ENCODE data around the gene PDE7B.
A peak's percentile ranks its signal among the peaks of the same experiment; 100 is the strongest.

PDE7B gene

GRCh38 chr6:136016228-136017225 is 165.0 kb downstream of the PDE7B start:
- H3K4me3 Mint-ChIP-seq: no peak overlapping the region
- no peak overlapping the region for H3K27ac Mint-ChIP-seq
- DNase-seq (no peak), ATAC-seq (no peak)
- no peaks in the 10 kb centered on the region for H3K9me3 Mint-ChIP-seq
- no peaks in the 10 kb centered on the region for H3K4me1 Mint-ChIP-seq
- H3K36me3 Mint-ChIP-seq (ENCODE audit: low read depth): no peaks in the 10 kb centered on the region
- H3K27me3 Mint-ChIP-seq: no peaks in the 10 kb centered on the region

- no peak overlapping the region for H3K4me3 Mint-ChIP-seq
Measured at GRCh38 chr6:136020691-136021090, 169.2 kb downstream of the PDE7B start.

GRCh38 chr6:136022224-136022874 is 170.8 kb downstream of the PDE7B start:
- DNase-seq (no peak), ATAC-seq (no peak)
- no peak overlapping the region for H3K4me3 Mint-ChIP-seq
- no peaks in the 10 kb centered on the region for H3K9me3 Mint-ChIP-seq
- no peaks in the 10 kb centered on the region for H3K4me1 Mint-ChIP-seq
- H3K36me3 Mint-ChIP-seq (ENCODE audit: low read depth): no peaks in the 10 kb centered on the region
- H3K27me3 Mint-ChIP-seq: no peaks in the 10 kb centered on the region
- H3K27ac Mint-ChIP-seq: no peak overlapping the region

More at GRCh38 chr6:136020691-136021090, 169.2 kb downstream of the PDE7B start:
- H3K27me3 Mint-ChIP-seq: no peaks in the 10 kb centered on the region
- no peak overlapping the region for H3K27ac Mint-ChIP-seq
- no peaks in the 10 kb centered on the region for H3K4me1 Mint-ChIP-seq
- no peaks in the 10 kb centered on the region for H3K9me3 Mint-ChIP-seq
- no peak for DNase-seq
- ATAC-seq: no peak
- H3K36me3 Mint-ChIP-seq (ENCODE audit: low read depth): no peaks in the 10 kb centered on the region

GRCh38 chr6:136024711-136025110 is 173.2 kb downstream of the PDE7B start:
- no peaks in the 10 kb centered on the region for H3K36me3 Mint-ChIP-seq (ENCODE audit: low read depth)
- H3K4me3 Mint-ChIP-seq: no peak overlapping the region
- no peaks in the 10 kb centered on the region for H3K27me3 Mint-ChIP-seq
- DNase-seq (no peak), ATAC-seq (no peak)
- no peaks in the 10 kb centered on the region for H3K4me1 Mint-ChIP-seq
- no peak overlapping the region for H3K27ac Mint-ChIP-seq
- H3K9me3 Mint-ChIP-seq: no peaks in the 10 kb centered on the region

- Mint-ChIP-seq H3K27ac (no peak overlapping the region), H3K4me1 (no peaks in the 10 kb centered on the region), H3K36me3 (ENCODE audit: low read depth) (no peaks in the 10 kb centered on the region), H3K9me3 (no peaks in the 10 kb centered on the region), H3K4me3 (no peak overlapping the region), H3K27me3 (no peaks in the 10 kb centered on the region)
- ATAC-seq: no peak
- DNase-seq: no peak
Measured at GRCh38 chr6:136025736-136026135, 174.2 kb downstream of the PDE7B start.

GRCh38 chr6:136030131-136030530 is 178.6 kb downstream of the PDE7B start:
- no peak overlapping the region for H3K27ac Mint-ChIP-seq
- no peak overlapping the region for H3K4me3 Mint-ChIP-seq
- H3K36me3 Mint-ChIP-seq (ENCODE audit: low read depth): no peaks in the 10 kb centered on the region
- no peaks in the 10 kb centered on the region for H3K27me3 Mint-ChIP-seq
- DNase-seq (no peak), ATAC-seq (no peak)
- H3K9me3 Mint-ChIP-seq: no peaks in the 10 kb centered on the region
- no peaks in the 10 kb centered on the region for H3K4me1 Mint-ChIP-seq

GRCh38 chr6:136031982-136032381 is 180.5 kb downstream of the PDE7B start:
- H3K4me1 Mint-ChIP-seq: peaks cover under 1% of the 10 kb centered on the region
- H3K27ac Mint-ChIP-seq: no peak overlapping the region
- H3K36me3 Mint-ChIP-seq (ENCODE audit: low read depth): no peaks in the 10 kb centered on the region
- no peak for DNase-seq
- H3K9me3 Mint-ChIP-seq: no peaks in the 10 kb centered on the region
- ATAC-seq: no peak
- H3K4me3 Mint-ChIP-seq: no peak overlapping the region
- no peaks in the 10 kb centered on the region for H3K27me3 Mint-ChIP-seq

- no peak overlapping the region for H3K27ac Mint-ChIP-seq
- H3K4me3 Mint-ChIP-seq: no peak overlapping the region
- peaks cover 13% of the 10 kb centered on the region for H3K4me1 Mint-ChIP-seq
- ATAC-seq (no peak), DNase-seq (no peak)
- no peaks in the 10 kb centered on the region for H3K36me3 Mint-ChIP-seq (ENCODE audit: low read depth)
- H3K27me3 Mint-ChIP-seq: no peaks in the 10 kb centered on the region
- H3K9me3 Mint-ChIP-seq: no peaks in the 10 kb centered on the region
Measured at GRCh38 chr6:136033416-136033815, 181.9 kb downstream of the PDE7B start.

- no peak for ATAC-seq
- H3K27me3 Mint-ChIP-seq: no peaks in the 10 kb centered on the region
- DNase-seq: no peak
- no peaks in the 10 kb centered on the region for H3K36me3 Mint-ChIP-seq (ENCODE audit: low read depth)
- H3K27ac Mint-ChIP-seq: no peak overlapping the region
- no peak overlapping the region for H3K4me3 Mint-ChIP-seq
- H3K9me3 Mint-ChIP-seq: no peaks in the 10 kb centered on the region
- H3K4me1 Mint-ChIP-seq: peaks cover 13% of the 10 kb centered on the region
Measured at GRCh38 chr6:136034422-136034821, 182.9 kb downstream of the PDE7B start.

GRCh38 chr6:136035378-136036070 is 184.0 kb downstream of the PDE7B start:
- DNase-seq (no peak), ATAC-seq (no peak)
- peaks cover 13% of the 10 kb centered on the region for H3K4me1 Mint-ChIP-seq
- H3K27me3 Mint-ChIP-seq: no peaks in the 10 kb centered on the region
- H3K27ac Mint-ChIP-seq: no peak overlapping the region
- H3K36me3 Mint-ChIP-seq (ENCODE audit: low read depth): no peaks in the 10 kb centered on the region
- H3K9me3 Mint-ChIP-seq: no peaks in the 10 kb centered on the region
- no peak overlapping the region for H3K4me3 Mint-ChIP-seq

GRCh38 chr6:136036071-136036380 is 184.5 kb downstream of the PDE7B start:
- DNase-seq (no peak), ATAC-seq (no peak)
- Mint-ChIP-seq H3K36me3 (ENCODE audit: low read depth) (no peaks in the 10 kb centered on the region), H3K9me3 (no peaks in the 10 kb centered on the region), H3K4me3 (no peak overlapping the region), H3K27ac (no peak overlapping the region), H3K27me3 (peaks cover under 1% of the 10 kb centered on the region), H3K4me1 (peaks cover 13% of the 10 kb centered on the region)

- DNase-seq (no peak), ATAC-seq (no peak)
- Mint-ChIP-seq H3K27me3 (peaks cover 6% of the 10 kb centered on the region), H3K4me3 (no peak overlapping the region), H3K27ac (no peak overlapping the region), H3K9me3 (no peaks in the 10 kb centered on the region), H3K36me3 (ENCODE audit: low read depth) (no peaks in the 10 kb centered on the region), H3K4me1 (peaks cover 13% of the 10 kb centered on the region)
Measured at GRCh38 chr6:136036601-136037000, 185.1 kb downstream of the PDE7B start.

GRCh38 chr6:136037242-136037875 is 185.9 kb downstream of the PDE7B start:
- Mint-ChIP-seq H3K27ac (no peak overlapping the region), H3K27me3 (peaks cover 10% of the 10 kb centered on the region), H3K36me3 (ENCODE audit: low read depth) (no peaks in the 10 kb centered on the region), H3K4me1 (peaks cover 13% of the 10 kb centered on the region), H3K4me3 (no peak overlapping the region), H3K9me3 (no peaks in the 10 kb centered on the region)
- ATAC-seq (peak; percentile 100), DNase-seq (peak; percentile 41)

- Mint-ChIP-seq H3K4me3 (no peak overlapping the region), H3K27me3 (peaks cover 10% of the 10 kb centered on the region), H3K27ac (no peak overlapping the region), H3K4me1 (peaks cover 13% of the 10 kb centered on the region), H3K36me3 (ENCODE audit: low read depth) (no peaks in the 10 kb centered on the region), H3K9me3 (no peaks in the 10 kb centered on the region)
- ATAC-seq: no peak
- no peak for DNase-seq
Measured at GRCh38 chr6:136037876-136038460, 186.5 kb downstream of the PDE7B start.
